Prostate gland (tissue), 2 donors: ENCODE data around the gene ARMC9. TPM values are rescaled to one million over a fixed set of nuclear protein-coding genes. Genes with fewer than 3 reads are reported as not detected.
A peak's percentile ranks its signal among the peaks of the same experiment; 100 is the strongest.

ENCODE experiments used
- DNase-seq: peaks from one replicate; pipeline ENCODE4 v3.0.0-alpha.2; 2019; ENCODE audit warnings: low spot score
- H3K27ac ChIP-seq, 2 donors: fragments of 200-600 bp; sonication (generic); 2 replicates each; pipeline ENCODE4 v1.5.1; 2017 to 2019
- H3K27me3 ChIP-seq: fragments of 200-600 bp; sonication (generic); replicated peaks from 2 replicates; pipeline ENCODE4 v1.5.1; 2019; ENCODE audit not compliant: insufficient read depth
- H3K36me3 ChIP-seq, 2 donors: fragments of 200-600 bp; sonication (generic); 1 replicate in 1 of 2; 2 replicates in 1 of 2; pipeline versions ENCODE4 v1.5.1 to v1.8.1; 2017 to 2019
- H3K4me1 ChIP-seq: fragments of 200-600 bp; sonication (generic); replicated peaks from 2 replicates; pipeline ENCODE4 v1.5.1; 2019
- H3K4me3 ChIP-seq, 2 donors: fragments of 200-600 bp; sonication (generic); 2 replicates each; pipeline ENCODE4 v1.5.1; 2017 to 2019
- H3K9me3 ChIP-seq: fragments of 200-600 bp; sonication (generic); 2 replicates; pipeline ENCODE4 v1.5.1; 2017
- POLR2A ChIP-seq: fragments of 450-650 bp; IDR thresholded peaks from one replicate; pipeline ENCODE4 v1.6.1; 2016; ENCODE audit warnings: antibody characterized with exemption, mild to moderate bottlenecking
- POLR2AphosphoS5 ChIP-seq: sonication (generic); formaldehyde crosslinking; IDR thresholded peaks from one replicate; pipeline ENCODE4 v1.6.1; 2017; ENCODE audit warnings: antibody characterized with exemption
- WGBS: methylation state at CpG from one replicate; pipeline ENCODE4 v1.1.5; 2018; 5-methylcytosine and 5-hydroxymethylcytosine counted together
- intact Hi-C: fragments of 100-400 bp; cut with DNase I; formaldehyde crosslinking; loops from one replicate; pipeline ENCODE4 v1.14.2; 2022
- total RNA-seq, 2 donors: library from RNA; depleted of rRNA; stranded (reverse); fragments of >200 nt; gene quantifications; one replicate each; pipeline ENCODE4 v1.1.0, GENCODE V29; 2016
- TF ChIP-seq, protein P1 (sequence below), 4 experiments: fragments of 200-600 bp in 2 of 4; fragments of 450-650 bp in 2 of 4; sonication (generic) in 2 of 4; IDR thresholded peaks; 1 replicate in 3 of 4; 2 replicates in 1 of 4; pipeline ENCODE4 v1.5.1; 2016 to 2019; ENCODE audit warnings: antibody characterized with exemption in 4 of 4, mild to moderate bottlenecking in 2 of 4, moderate library complexity in 2 of 4

The ARMC9 gene
- total RNA-seq, 2 donors from 2014 or later: 11.3 to 40.0 TPM

DNA sequence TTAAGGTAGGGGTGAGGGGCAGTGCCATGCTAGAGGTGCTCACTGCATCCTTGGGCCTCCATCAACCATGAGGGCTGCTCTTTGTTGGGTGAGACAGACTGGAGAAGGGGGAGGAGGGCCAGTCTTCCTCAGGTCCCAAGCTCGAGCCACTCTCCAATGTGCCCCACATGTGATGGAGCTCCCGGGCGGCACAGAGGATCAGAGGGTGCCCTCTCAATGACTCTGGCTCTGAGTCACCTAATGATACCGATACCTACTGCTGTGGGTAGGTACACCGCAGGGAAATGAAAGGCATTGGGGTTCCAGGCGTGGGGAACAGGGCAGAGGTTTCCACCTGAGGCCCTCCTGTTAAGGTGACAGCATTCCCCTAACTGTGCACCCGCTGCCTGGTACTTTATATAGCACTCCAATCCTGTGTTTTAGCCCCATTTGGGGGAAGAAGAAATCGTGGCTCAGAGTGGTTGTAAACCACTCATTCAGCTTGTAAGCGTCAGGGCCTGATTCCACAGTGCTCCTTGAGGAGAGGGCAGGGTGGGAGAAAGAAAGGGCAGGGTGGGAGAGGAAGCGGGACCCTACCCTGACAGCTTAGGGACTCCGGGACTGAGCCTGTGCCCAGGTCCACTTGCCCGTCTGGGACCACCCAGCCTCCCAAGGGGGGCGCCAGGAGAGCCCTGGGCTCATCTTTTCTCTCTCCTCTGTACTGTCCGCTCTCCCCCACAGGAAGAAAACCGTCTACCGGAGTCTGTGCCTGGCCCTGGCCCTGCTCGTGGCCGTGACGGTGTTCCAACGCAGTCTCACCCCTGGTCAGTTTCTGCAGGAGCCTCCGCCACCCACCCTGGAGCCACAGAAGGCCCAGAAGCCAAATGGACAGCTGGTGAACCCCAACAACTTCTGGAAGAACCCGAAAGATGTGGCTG, 198.8 kb downstream of the ARMC9 start:
- TF ChIP-seq, protein P1, sequence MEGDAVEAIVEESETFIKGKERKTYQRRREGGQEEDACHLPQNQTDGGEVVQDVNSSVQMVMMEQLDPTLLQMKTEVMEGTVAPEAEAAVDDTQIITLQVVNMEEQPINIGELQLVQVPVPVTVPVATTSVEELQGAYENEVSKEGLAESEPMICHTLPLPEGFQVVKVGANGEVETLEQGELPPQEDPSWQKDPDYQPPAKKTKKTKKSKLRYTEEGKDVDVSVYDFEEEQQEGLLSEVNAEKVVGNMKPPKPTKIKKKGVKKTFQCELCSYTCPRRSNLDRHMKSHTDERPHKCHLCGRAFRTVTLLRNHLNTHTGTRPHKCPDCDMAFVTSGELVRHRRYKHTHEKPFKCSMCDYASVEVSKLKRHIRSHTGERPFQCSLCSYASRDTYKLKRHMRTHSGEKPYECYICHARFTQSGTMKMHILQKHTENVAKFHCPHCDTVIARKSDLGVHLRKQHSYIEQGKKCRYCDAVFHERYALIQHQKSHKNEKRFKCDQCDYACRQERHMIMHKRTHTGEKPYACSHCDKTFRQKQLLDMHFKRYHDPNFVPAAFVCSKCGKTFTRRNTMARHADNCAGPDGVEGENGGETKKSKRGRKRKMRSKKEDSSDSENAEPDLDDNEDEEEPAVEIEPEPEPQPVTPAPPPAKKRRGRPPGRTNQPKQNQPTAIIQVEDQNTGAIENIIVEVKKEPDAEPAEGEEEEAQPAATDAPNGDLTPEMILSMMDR (IDR thresholded peaks at IDR 0.05): no peak
- TF ChIP-seq POLR2A: no peak
- TF ChIP-seq POLR2AphosphoS5: no peak
- WGBS: 90% methylated on average over 22 of the region's 22 CpGs
- Histone ChIP-seq H3K9me3 (no peaks in the 10 kb centered on the region), H3K4me1 (peaks cover 3% of the 10 kb centered on the region), H3K36me3 (no peaks in the 10 kb centered on the region), H3K4me3 (no peak overlapping the region), H3K27ac (no peak overlapping the region), H3K27me3 (no peaks in the 10 kb centered on the region)
- no peak for DNase-seq
- intact Hi-C loops: loop anchor here (5.0 kb wide), 1 partner anchor 100 kb away; no protein-coding TSS in a partner anchor

- Histone ChIP-seq H3K4me1 (peaks cover 3% of the 10 kb centered on the region), H3K9me3 (no peaks in the 10 kb centered on the region), H3K4me3 (no peak overlapping the region), H3K36me3 (no peaks in the 10 kb centered on the region), H3K27me3 (no peaks in the 10 kb centered on the region), H3K27ac (no peak overlapping the region)
- intact Hi-C loops: loop anchor here (5.0 kb wide), 1 partner anchor 101 kb away; no protein-coding TSS in a partner anchor
- no peak for DNase-seq
- TF ChIP-seq POLR2AphosphoS5 (no peak), POLR2A (no peak)
- TF ChIP-seq, protein P1 (IDR thresholded peaks at IDR 0.05): no peak
- WGBS: 96% methylated on average over 28 of the region's 28 CpGs
These were observed 199.5 kb downstream of the ARMC9 start for GRCh38 chr2:231397928-231398294.

DNA sequence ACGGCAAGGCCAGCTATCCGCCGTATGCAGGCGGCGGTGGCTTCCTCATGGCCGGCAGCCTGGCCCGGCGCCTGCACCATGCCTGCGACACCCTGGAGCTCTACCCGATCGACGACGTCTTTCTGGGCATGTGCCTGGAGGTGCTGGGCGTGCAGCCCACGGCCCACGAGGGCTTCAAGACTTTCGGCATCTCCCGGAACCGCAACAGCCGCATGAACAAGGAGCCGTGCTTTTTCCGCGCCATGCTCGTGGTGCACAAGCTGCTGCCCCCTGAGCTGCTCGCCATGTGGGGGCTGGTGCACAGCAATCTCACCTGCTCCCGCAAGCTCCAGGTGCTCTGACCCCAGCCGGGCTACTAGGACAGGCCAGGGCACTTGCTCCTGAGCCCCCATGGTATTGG, 200.2 kb downstream of the ARMC9 start:
- DNase-seq: no peak
- 93% methylated on average over 27 of the region's 27 CpGs for WGBS
- intact Hi-C loops: loop anchor here (5.0 kb wide), 1 partner anchor 101 kb away; no protein-coding TSS in a partner anchor

GRCh38 chr2:231399046-231399852, 200.8 kb downstream of the ARMC9 start:
- DNase-seq: no peak
- intact Hi-C loops: loop anchor here (5.0 kb wide), 1 partner anchor 102 kb away; no protein-coding TSS in a partner anchor
- Histone ChIP-seq H3K36me3 (no peaks in the 10 kb centered on the region), H3K4me3 (no peak overlapping the region), H3K9me3 (no peaks in the 10 kb centered on the region), H3K4me1 (peaks cover 3% of the 10 kb centered on the region), H3K27ac (peak overlapping the region; percentile 64 to 66), H3K27me3 (no peaks in the 10 kb centered on the region)
- WGBS: 76% methylated on average over 22 of the region's 23 CpGs
- TF ChIP-seq, protein P1 (IDR thresholded peaks at IDR 0.05): no peak
- TF ChIP-seq POLR2A: no peak
- TF ChIP-seq POLR2AphosphoS5: no peak

More for the DNA sequence above, 200.2 kb downstream of the ARMC9 start:
- Histone ChIP-seq H3K27ac (peak overlapping the region in 1 of 2 donors; percentile 64), H3K9me3 (no peaks in the 10 kb centered on the region), H3K4me3 (no peak overlapping the region), H3K36me3 (no peaks in the 10 kb centered on the region), H3K4me1 (peaks cover 3% of the 10 kb centered on the region), H3K27me3 (no peaks in the 10 kb centered on the region)
- TF ChIP-seq POLR2A (no peak), POLR2AphosphoS5 (no peak)
- TF ChIP-seq, protein P1 (IDR thresholded peaks at IDR 0.05): no peak
